SK-N-SH (cell line): ENCODE results near the gene CFAP100.

Experiments
- CTCF ChIP-seq: fragments of 200-600 bp; sonication (generic); IDR thresholded peaks from 2 replicates; pipeline ENCODE4 v1.6.1; 2017; ENCODE audit warnings: antibody characterized with exemption, mild to moderate bottlenecking, moderate library complexity
- EP300 ChIP-seq, 2 experiments: IDR thresholded peaks; 2 replicates each; pipeline versions ENCODE4 v1.4.0 to v1.6.1; 2012; ENCODE audit warnings: borderline replicate concordance in 1 of 2, low read depth in 1 of 2, low read length in 1 of 2
- FOXJ3 ChIP-seq: sonication (generic); formaldehyde crosslinking; IDR thresholded peaks from 2 replicates; pipeline ENCODE4 v1.5.1; 2020; ENCODE audit warnings: mild to moderate bottlenecking, missing genetic modification reagents
- POLR2AphosphoS5 ChIP-seq: IDR thresholded peaks from 2 replicates; pipeline ENCODE4 v1.6.1; 2012; ENCODE audit warnings: low read depth, low read length
- RAD21 ChIP-seq: IDR thresholded peaks from 2 replicates; pipeline ENCODE4 v1.6.1; 2012; ENCODE audit warnings: mild to moderate bottlenecking, low read length
- REST ChIP-seq: IDR thresholded peaks from 2 replicates; pipeline ENCODE4 v1.6.1; 2012; ENCODE audit warnings: mild to moderate bottlenecking, low read depth, low read length, moderate library complexity
- RFX5 ChIP-seq: IDR thresholded peaks from 2 replicates; pipeline ENCODE4 v1.6.1; 2012; ENCODE audit warnings: mild to moderate bottlenecking, improper control_type of control experiment, low read length
- RXRA ChIP-seq: IDR thresholded peaks from 2 replicates; pipeline ENCODE4 v1.4.0; 2012; ENCODE audit warnings: low read depth, mild to moderate bottlenecking, borderline replicate concordance
- TAF1 ChIP-seq: IDR thresholded peaks from 2 replicates; pipeline ENCODE4 v1.6.1; 2012; ENCODE audit warnings: low read depth, mild to moderate bottlenecking, low read length, moderate library complexity, borderline replicate concordance
- TEAD4 ChIP-seq: IDR thresholded peaks from 2 replicates; pipeline ENCODE4 v1.4.0; 2012; ENCODE audit warnings: mild to moderate bottlenecking, borderline replicate concordance; ENCODE audit not compliant: insufficient read depth
- ZBTB33 ChIP-seq: IDR thresholded peaks from 2 replicates; pipeline ENCODE4 v1.4.0; 2012; ENCODE audit warnings: low read depth, borderline replicate concordance

GRCh38 chr3:126345231-126345630, 49.5 kb upstream of the CFAP100 start:
- TF ChIP-seq CTCF (no peak), ZBTB33 (no peak), POLR2AphosphoS5 (no peak), RFX5 (no peak), RXRA (no peak), FOXJ3 (CRISPR knock-in tag) (no peak), EP300 (IDR thresholded peaks at IDR 0.05; ENCODE audit: borderline replicate concordance in 1 of 2, low read depth in 1 of 2, low read length in 1 of 2) (no peak), TEAD4 (no peak), RAD21 (no peak), TAF1 (no peak), REST (no peak)
